ENCODE measurements around the gene RAB3GAP1.

DNA sequence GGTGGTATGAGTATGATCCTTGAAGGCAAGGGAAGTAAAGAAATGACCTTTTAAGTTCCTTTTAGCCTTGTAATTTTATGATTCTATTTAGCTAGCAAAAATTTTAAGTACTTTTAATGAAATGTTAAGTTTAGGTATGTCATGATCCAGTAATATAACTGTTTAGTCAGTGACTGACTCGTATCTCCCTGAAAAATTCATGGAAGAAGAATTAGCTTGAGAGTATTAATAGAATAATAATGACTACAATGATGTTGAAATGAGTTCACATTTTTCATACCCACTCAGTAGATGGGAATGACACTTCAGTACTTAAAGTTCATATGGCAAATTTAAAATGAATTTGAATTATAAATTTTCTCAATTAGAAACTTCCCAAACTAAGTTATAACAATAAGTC is 14.6 kb downstream of the RAB3GAP1 start:
- TF ChIP-seq, protein P1, sequence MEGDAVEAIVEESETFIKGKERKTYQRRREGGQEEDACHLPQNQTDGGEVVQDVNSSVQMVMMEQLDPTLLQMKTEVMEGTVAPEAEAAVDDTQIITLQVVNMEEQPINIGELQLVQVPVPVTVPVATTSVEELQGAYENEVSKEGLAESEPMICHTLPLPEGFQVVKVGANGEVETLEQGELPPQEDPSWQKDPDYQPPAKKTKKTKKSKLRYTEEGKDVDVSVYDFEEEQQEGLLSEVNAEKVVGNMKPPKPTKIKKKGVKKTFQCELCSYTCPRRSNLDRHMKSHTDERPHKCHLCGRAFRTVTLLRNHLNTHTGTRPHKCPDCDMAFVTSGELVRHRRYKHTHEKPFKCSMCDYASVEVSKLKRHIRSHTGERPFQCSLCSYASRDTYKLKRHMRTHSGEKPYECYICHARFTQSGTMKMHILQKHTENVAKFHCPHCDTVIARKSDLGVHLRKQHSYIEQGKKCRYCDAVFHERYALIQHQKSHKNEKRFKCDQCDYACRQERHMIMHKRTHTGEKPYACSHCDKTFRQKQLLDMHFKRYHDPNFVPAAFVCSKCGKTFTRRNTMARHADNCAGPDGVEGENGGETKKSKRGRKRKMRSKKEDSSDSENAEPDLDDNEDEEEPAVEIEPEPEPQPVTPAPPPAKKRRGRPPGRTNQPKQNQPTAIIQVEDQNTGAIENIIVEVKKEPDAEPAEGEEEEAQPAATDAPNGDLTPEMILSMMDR (IDR thresholded peaks at IDR 0.05; ENCODE audit: low read depth, low read length), result no peak
- TF ChIP-seq POLR2A (IDR thresholded peaks at IDR 0.05; ENCODE audit: extremely low read depth, insufficient read length) (no peak), MYC (IDR thresholded peaks at IDR 0.05; ENCODE audit: low read depth, low read length) (no peak)

Measured in NB4 (cell line).